Measurements from ENCODE around the gene CD1E.

DNA sequence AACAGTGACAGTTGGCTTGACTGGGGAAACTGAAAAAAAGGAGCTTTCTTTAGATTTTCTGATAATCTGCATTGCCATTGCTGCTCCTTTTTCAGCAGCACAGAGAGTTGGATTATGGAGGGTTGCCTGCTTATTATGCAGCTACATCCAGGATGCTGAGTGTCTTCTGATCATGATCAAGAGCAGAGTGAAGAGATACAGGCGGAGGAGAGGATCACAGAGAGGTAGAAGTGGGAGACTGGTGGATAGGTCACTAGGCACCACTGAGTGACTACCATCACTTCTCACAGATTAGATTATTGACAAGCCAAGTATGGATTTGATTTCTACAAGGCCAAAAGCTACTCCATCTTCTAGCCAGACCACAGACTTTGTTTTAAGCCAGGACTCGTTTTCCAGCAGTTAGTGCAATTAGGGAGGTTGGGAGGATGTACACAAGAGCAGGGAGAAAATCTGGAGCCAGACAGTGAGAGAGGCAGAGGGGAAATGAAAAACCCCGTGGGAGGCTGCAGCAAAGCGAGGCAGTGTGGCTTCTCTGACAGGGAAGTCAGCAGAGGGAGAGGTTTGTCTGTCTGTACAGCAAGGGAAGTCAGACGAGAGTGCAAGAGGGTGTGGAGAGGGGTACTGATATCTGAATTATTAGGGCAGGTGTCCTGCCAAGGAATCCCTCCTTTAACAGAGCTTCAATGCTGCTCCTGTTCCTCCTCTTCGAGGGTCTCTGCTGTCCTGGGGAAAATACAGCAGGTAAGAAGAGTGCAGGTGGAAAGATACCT lies at the start of gene CD1E:
- TF ChIP-seq, protein P1, sequence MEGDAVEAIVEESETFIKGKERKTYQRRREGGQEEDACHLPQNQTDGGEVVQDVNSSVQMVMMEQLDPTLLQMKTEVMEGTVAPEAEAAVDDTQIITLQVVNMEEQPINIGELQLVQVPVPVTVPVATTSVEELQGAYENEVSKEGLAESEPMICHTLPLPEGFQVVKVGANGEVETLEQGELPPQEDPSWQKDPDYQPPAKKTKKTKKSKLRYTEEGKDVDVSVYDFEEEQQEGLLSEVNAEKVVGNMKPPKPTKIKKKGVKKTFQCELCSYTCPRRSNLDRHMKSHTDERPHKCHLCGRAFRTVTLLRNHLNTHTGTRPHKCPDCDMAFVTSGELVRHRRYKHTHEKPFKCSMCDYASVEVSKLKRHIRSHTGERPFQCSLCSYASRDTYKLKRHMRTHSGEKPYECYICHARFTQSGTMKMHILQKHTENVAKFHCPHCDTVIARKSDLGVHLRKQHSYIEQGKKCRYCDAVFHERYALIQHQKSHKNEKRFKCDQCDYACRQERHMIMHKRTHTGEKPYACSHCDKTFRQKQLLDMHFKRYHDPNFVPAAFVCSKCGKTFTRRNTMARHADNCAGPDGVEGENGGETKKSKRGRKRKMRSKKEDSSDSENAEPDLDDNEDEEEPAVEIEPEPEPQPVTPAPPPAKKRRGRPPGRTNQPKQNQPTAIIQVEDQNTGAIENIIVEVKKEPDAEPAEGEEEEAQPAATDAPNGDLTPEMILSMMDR (IDR thresholded peaks at IDR 0.05), result no peak
- TF ChIP-seq EZH2 (IDR thresholded peaks at IDR 0.05; ENCODE audit: borderline replicate concordance, insufficient read depth, low read depth, low read length, poor library complexity, severe bottlenecking), result no peak
